ENCODE measurements around the gene NPR1.

The NPR1 gene

DNA sequence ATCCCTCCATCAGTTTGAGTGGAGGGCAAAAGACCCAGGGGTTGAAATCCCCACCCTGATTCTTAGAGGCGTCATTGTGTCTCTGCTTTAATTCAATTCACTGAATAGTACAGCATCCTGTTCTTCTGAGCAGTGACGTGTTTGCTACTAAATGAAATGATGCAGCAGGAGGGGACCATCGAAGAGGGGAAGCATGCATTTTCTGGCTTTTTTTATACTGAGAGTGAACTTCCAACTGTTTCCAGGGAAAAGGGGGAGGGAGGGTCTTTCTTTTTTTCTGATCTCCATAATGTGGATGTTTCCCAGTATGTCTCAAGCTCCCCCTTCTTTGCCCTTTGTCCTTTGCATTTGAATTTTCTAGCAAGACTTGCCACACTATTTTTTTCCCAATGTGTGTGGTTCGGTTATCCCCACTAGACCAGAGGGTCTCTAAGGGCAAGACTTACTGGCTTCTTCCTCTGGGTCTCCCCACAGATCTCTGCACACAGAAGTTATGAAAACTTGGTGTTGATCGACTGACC lies 52.0 kb downstream of the NPR1 start:
- H3K27me3 ChIP-seq (replicated peaks; ENCODE audit: control insufficient read depth, insufficient read depth, low read length), result no peaks in the 10 kb centered on the region
- peaks cover 59% of the 10 kb centered on the region for H3K4me1 ChIP-seq (ENCODE audit: control insufficient read depth, insufficient read depth, low read length)
- H3K9ac ChIP-seq (ENCODE audit: low read length), result no peak overlapping the region
- H3K4me3 ChIP-seq (ENCODE audit: low read length), result peak overlapping the region; percentile 97
- no peak for DNase-seq (ENCODE audit: low read depth)
- no peaks in the 10 kb centered on the region for H3K36me3 ChIP-seq (ENCODE audit: control insufficient read depth, insufficient read depth, low read length, severe bottlenecking)
- no peaks in the 10 kb centered on the region for H3K9me3 ChIP-seq (ENCODE audit: control insufficient read depth, low read length)

- Histone ChIP-seq H3K36me3 (ENCODE audit: control insufficient read depth, insufficient read depth, low read length, severe bottlenecking) (no peaks in the 10 kb centered on the region), H3K9me3 (ENCODE audit: control insufficient read depth, low read length) (no peaks in the 10 kb centered on the region), H3K4me1 (ENCODE audit: control insufficient read depth, insufficient read depth, low read length) (peaks cover 34% of the 10 kb centered on the region), H3K9ac (ENCODE audit: low read length) (no peak overlapping the region), H3K4me3 (ENCODE audit: low read length) (no peak overlapping the region), H3K27me3 (replicated peaks; ENCODE audit: control insufficient read depth, insufficient read depth, low read length) (no peaks in the 10 kb centered on the region)
- no peak for DNase-seq (ENCODE audit: low read depth)
These were observed 55.5 kb downstream of the NPR1 start for GRCh38 chr1:153733970-153734369.

DNA sequence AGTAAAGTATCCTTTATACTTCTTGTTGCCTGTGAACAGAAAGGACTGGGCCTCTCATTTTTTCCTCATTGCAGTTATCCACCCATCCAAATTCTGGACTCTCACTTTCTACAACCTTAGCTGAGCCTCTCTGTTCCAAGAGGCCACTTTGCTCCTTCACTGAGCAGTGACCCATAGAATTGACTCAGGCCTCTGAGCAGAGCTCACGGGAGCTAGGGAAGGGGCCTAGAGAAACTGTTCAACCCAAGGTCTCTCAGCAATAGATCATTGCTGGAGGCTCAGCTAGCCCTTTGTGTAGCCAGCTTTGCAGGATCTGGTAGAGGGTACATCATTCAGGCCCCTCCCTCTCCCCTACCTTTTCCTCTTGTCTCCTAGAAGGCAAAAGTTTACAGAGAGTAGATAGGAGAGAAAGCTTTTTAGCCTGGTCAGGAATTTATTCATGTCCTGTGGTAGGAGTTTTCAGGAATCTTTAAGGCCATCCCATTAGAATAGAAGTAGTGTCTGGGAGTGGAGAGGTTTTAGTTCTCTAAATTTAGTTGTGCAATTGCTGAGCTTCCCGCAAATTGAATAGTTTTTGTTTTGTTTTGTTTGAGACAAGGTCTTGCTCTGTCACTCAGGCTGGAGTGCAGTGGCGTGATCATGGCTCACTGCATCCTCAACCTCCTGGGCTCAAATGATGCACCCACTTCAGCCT lies 56.1 kb downstream of the NPR1 start:
- Histone ChIP-seq H3K4me1 (ENCODE audit: control insufficient read depth, insufficient read depth, low read length) (peaks cover 28% of the 10 kb centered on the region), H3K4me3 (ENCODE audit: low read length) (no peak overlapping the region), H3K9me3 (ENCODE audit: control insufficient read depth, low read length) (no peaks in the 10 kb centered on the region), H3K9ac (ENCODE audit: low read length) (peak overlapping the region; percentile 16), H3K36me3 (ENCODE audit: control insufficient read depth, insufficient read depth, low read length, severe bottlenecking) (no peaks in the 10 kb centered on the region), H3K27me3 (replicated peaks; ENCODE audit: control insufficient read depth, insufficient read depth, low read length) (no peaks in the 10 kb centered on the region)
- no peak for DNase-seq (ENCODE audit: low read depth)

DNA sequence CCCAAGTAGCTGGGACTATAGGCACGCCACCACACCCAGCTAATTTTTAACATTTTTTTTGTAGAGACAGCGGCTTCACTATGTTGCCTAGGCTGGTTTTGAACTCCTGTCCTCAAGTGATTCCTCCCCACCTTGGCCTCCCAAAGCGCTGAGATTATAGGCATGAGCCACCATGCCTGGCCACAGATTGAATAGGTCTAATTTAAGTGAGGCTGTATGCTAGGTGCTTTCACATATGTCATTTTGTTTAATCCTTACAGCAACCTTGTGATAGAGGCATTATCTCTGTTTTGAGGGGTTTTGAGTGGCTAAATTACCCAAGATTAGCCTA lies 56.6 kb downstream of the NPR1 start:
- no peak overlapping the region for H3K4me3 ChIP-seq (ENCODE audit: low read length)
- H3K27me3 ChIP-seq (replicated peaks; ENCODE audit: control insufficient read depth, insufficient read depth, low read length), result no peaks in the 10 kb centered on the region
- H3K36me3 ChIP-seq (ENCODE audit: control insufficient read depth, insufficient read depth, low read length, severe bottlenecking), result no peaks in the 10 kb centered on the region
- no peak overlapping the region for H3K9ac ChIP-seq (ENCODE audit: low read length)
- peaks cover 23% of the 10 kb centered on the region for H3K4me1 ChIP-seq (ENCODE audit: control insufficient read depth, insufficient read depth, low read length)
- H3K9me3 ChIP-seq (ENCODE audit: control insufficient read depth, low read length), result no peaks in the 10 kb centered on the region
- DNase-seq (ENCODE audit: low read depth), result no peak

DNA sequence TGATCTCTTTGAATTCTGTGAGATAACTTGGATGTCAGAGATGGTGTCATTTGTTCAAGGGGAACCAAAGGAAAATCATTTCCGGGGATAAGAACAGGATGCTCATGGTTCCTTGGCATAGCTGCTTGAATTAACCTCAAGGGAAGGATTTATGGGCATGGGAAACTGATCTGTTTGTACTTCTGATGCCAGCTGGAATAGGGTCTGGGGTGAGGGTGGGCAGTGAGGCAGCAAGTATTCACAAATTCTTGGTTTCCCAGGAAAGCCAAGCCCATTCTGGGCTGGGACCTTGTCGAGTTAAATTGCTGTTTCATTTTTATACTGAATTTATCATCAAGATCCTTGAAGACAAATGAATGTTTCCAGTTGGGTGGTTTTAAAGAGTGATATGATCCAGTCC lies 63.5 kb downstream of the NPR1 start:
- no peaks in the 10 kb centered on the region for H3K27me3 ChIP-seq (replicated peaks; ENCODE audit: control insufficient read depth, insufficient read depth, low read length)
- no peak overlapping the region for H3K9ac ChIP-seq (ENCODE audit: low read length)
- H3K36me3 ChIP-seq (ENCODE audit: control insufficient read depth, insufficient read depth, low read length, severe bottlenecking), result peaks cover 61% of the 10 kb centered on the region
- no peak overlapping the region for H3K4me3 ChIP-seq (ENCODE audit: low read length)
- no peaks in the 10 kb centered on the region for H3K9me3 ChIP-seq (ENCODE audit: control insufficient read depth, low read length)
- H3K4me1 ChIP-seq (ENCODE audit: control insufficient read depth, insufficient read depth, low read length), result peaks cover 15% of the 10 kb centered on the region
- no peak for DNase-seq (ENCODE audit: low read depth)

DNA sequence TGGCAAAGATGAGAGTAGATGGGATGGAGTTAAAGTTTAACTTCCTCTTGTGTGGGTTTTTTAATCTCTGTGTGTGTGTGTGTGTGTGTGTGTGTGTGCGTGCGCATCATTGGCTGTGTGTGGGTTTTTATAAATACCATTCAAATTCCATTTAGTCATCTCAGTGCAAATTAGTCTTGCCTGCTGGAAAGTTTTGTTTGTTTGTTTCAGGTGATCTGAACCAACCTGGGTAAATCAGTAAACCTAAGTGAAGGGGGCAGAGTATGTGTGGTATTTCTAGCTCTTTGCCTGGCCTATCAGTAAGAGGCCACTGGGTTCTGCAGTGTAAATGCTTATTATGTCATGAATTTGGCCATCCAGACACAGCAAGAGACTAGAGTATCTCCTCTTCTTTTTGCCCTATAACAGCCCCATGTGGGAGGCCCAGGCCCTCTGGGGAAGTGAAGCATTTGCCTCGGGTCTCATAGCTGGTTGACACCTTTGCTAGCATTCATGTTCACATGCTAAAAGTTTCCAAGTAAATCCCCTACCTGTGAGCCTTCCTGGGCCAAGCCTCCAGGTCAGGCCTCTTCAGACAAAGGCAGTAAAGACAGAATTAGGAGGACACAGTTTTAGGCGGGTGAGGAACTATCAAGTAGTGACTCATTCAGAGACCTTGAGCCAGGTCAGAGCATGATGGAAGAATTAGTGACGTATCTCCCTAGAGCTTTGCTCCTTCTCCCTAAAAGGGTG lies 64.1 kb downstream of the NPR1 start:
- Histone ChIP-seq H3K27me3 (replicated peaks; ENCODE audit: control insufficient read depth, insufficient read depth, low read length) (no peaks in the 10 kb centered on the region), H3K9ac (ENCODE audit: low read length) (peak overlapping the region; percentile 28), H3K36me3 (ENCODE audit: control insufficient read depth, insufficient read depth, low read length, severe bottlenecking) (peaks cover 67% of the 10 kb centered on the region), H3K4me3 (ENCODE audit: low read length) (peak overlapping the region; percentile 6), H3K4me1 (ENCODE audit: control insufficient read depth, insufficient read depth, low read length) (peaks cover 15% of the 10 kb centered on the region), H3K9me3 (ENCODE audit: control insufficient read depth, low read length) (no peaks in the 10 kb centered on the region)
- DNase-seq (ENCODE audit: low read depth), result peak; percentile 29
